ENCODE data around the gene MYOF. TPM values are rescaled to one million over a fixed set of nuclear protein-coding genes. Genes with fewer than 3 reads are reported as not detected.
A peak's percentile ranks its signal among the peaks of the same experiment; 100 is the strongest.
"Not testable (repeated sequence)": the region's sequence is repeated elsewhere in the genome, so short reads cannot be mapped to it uniquely, and the experiment has no call there.

Gene MYOF
- total RNA-seq, 1 donor from 2014 or later, result 25.4 TPM

GRCh38 chr10:93299606-93300287 is 182.4 kb downstream of the MYOF start:
- no peaks in the 10 kb centered on the region for H3K36me3 Mint-ChIP-seq (ENCODE audit: low read depth)
- no peak for DNase-seq
- H3K27ac Mint-ChIP-seq, result no peak overlapping the region
- intact Hi-C loops (cut with micrococcal nuclease), result no loop called here
- H3K4me1 Mint-ChIP-seq, result no peaks in the 10 kb centered on the region
- no peaks in the 10 kb centered on the region for H3K27me3 Mint-ChIP-seq
- H3K4me3 Mint-ChIP-seq, result no peak overlapping the region
- H3K9me3 Mint-ChIP-seq, result no peaks in the 10 kb centered on the region

DNA sequence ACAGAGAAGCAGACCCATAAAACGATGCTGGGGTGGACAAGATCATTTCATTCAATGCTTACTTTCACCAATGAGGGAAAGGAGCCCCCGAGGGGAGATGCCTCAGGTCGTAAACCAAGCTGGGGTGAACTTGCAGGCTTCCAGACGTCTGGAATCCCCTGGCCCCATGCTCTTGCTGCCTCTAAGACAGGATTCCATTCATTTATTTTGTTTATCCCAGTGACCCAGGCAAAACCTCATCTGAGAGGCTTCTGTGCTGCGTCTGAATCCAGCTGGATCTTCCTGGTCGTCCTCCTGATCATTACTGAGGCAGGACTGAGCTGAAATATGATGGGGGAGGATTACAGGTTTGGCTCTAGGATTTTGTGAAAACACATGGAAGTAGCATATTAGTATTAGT is 182.9 kb downstream of the MYOF start:
- intact Hi-C loops (cut with micrococcal nuclease), result no loop called here
- Mint-ChIP-seq H3K4me1 (no peaks in the 10 kb centered on the region), H3K9me3 (no peaks in the 10 kb centered on the region), H3K27ac (no peak overlapping the region), H3K36me3 (ENCODE audit: low read depth) (no peaks in the 10 kb centered on the region), H3K27me3 (no peaks in the 10 kb centered on the region), H3K4me3 (no peak overlapping the region)
- no peak for DNase-seq

- peaks cover 1% of the 10 kb centered on the region for H3K27me3 Mint-ChIP-seq
- H3K4me3 Mint-ChIP-seq, result no peak overlapping the region
- intact Hi-C loops (cut with micrococcal nuclease), result no loop called here
- H3K9me3 Mint-ChIP-seq, result no peaks in the 10 kb centered on the region
- no peaks in the 10 kb centered on the region for H3K36me3 Mint-ChIP-seq (ENCODE audit: low read depth)
- no peak overlapping the region for H3K27ac Mint-ChIP-seq
- H3K4me1 Mint-ChIP-seq, result no peaks in the 10 kb centered on the region
- no peak for DNase-seq
These were observed 186.0 kb downstream of the MYOF start for GRCh38 chr10:93296151-93296550.

DNA sequence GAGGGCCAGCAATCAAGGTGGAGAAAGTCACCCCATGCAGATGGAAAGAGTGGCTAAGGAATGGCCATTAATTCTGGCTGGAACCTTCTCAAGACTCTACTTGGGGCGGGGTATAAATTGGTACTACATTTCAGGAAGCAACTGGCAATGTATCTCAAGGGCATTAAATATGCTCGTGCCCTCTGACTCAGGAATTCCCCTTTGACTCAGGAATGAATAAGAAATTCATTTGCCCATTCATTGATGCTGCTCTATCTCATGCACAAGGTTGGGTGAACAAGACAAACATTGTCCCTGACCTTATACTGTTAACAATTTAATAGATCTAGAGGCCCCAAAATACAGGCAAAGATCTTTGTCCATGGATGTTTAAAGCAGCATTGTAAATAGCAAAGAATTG is 188.1 kb downstream of the MYOF start:
- intact Hi-C loops (cut with micrococcal nuclease), result no loop called here

GRCh38 chr10:93290661-93291354 is 191.3 kb downstream of the MYOF start:
- H3K36me3 Mint-ChIP-seq (ENCODE audit: low read depth), result no peaks in the 10 kb centered on the region
- intact Hi-C loops (cut with micrococcal nuclease), result no loop called here
- H3K4me3 Mint-ChIP-seq, result no peak overlapping the region
- H3K9me3 Mint-ChIP-seq, result no peaks in the 10 kb centered on the region
- no peak overlapping the region for H3K27ac Mint-ChIP-seq
- DNase-seq, result no peak
- peaks cover 1% of the 10 kb centered on the region for H3K27me3 Mint-ChIP-seq
- H3K4me1 Mint-ChIP-seq, result no peaks in the 10 kb centered on the region

More for the DNA sequence above, 188.1 kb downstream of the MYOF start:
- no peak overlapping the region for H3K27ac Mint-ChIP-seq
- no peaks in the 10 kb centered on the region for H3K9me3 Mint-ChIP-seq
- H3K36me3 Mint-ChIP-seq (ENCODE audit: low read depth), result no peaks in the 10 kb centered on the region
- H3K27me3 Mint-ChIP-seq, result peaks cover 1% of the 10 kb centered on the region
- no peaks in the 10 kb centered on the region for H3K4me1 Mint-ChIP-seq
- H3K4me3 Mint-ChIP-seq, result no peak overlapping the region
- DNase-seq, result no peak

DNA sequence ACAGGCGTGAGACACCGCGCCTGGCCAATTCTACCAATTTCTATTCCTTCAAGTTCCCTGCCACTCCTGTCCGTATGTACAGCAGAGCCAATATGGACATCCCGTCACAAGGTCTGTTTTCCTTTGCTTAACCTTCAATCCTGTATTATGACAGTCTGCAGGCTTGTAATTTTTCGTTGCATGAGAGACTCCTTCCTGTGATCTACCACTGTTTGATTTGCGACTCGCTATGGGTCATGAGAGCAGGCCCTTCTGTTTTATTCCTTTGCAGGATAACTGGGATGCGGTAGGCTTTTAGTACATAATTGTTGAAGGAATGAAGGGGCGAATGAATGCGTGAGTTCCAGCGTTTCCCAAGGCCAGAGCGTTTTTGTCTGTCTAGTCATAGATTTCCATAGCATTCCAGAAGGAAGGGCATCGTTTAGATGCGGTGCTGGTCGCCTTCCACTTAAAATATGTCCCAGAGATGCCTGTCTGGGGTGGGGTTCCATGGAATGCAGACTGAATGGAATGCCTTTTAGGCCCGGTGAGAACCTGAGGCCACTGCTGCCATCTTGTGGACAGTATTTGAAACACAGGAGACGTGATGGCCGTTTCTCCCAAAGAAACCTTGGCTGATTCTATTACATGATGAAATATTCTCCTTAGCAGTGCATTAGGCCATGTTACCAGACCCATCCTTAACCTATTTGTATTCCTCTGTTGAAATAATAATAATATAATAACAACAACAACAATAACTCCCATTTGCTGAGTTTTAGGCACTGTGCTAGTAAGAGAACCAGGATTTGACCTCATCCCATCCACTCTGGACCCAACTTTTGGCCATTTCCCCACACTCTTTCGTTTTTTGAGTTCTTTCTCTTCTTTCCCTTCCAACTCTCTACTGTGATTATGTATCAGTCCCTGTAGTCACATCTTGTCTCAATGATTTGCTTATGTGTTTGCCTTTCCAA is 193.2 kb downstream of the MYOF start:
- intact Hi-C loops (cut with micrococcal nuclease), result loop anchor here (2.0 to 5.0 kb wide), 2 partner anchors 174 to 207 kb away; no protein-coding TSS in a partner anchor
- H3K27me3 Mint-ChIP-seq, result peaks cover 1% of the 10 kb centered on the region
- no peaks in the 10 kb centered on the region for H3K9me3 Mint-ChIP-seq
- peak; percentile 84 for DNase-seq
- H3K4me3 Mint-ChIP-seq, result no peak overlapping the region
- H3K27ac Mint-ChIP-seq, result no peak overlapping the region
- H3K4me1 Mint-ChIP-seq, result no peaks in the 10 kb centered on the region
- H3K36me3 Mint-ChIP-seq (ENCODE audit: low read depth), result no peaks in the 10 kb centered on the region

GRCh38 chr10:93287775-93288174 is 194.4 kb downstream of the MYOF start:
- H3K27me3 Mint-ChIP-seq, result no peaks in the 10 kb centered on the region
- no peaks in the 10 kb centered on the region for H3K9me3 Mint-ChIP-seq
- intact Hi-C loops (cut with micrococcal nuclease), result loop anchor here (2.0 to 5.0 kb wide), 2 partner anchors 173 to 205 kb away; no protein-coding TSS in a partner anchor
- DNase-seq, result no peak
- no peak overlapping the region for H3K27ac Mint-ChIP-seq
- H3K4me3 Mint-ChIP-seq, result no peak overlapping the region
- H3K4me1 Mint-ChIP-seq, result no peaks in the 10 kb centered on the region
- no peaks in the 10 kb centered on the region for H3K36me3 Mint-ChIP-seq (ENCODE audit: low read depth)

DNA sequence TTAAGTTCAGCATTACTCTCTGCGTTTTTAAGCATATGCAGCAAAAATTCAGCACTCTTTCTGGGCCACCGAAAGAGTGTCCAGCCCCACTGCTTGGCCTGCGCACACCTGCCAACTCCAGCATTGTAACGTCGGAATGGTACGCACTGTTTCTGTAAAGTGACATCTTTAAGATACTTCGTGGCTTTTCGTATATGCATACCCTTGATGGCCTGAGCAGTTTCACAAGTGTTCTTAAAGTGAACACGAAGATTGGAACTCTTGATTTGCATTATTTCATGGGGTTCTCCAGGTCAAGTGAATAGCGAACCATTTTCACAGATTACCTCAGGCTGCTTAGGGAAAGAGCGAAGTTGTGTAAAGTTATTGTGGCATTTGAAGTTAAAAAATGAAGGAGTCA is 197.9 kb downstream of the MYOF start:
- intact Hi-C loops (cut with micrococcal nuclease); H3K27me3 Mint-ChIP-seq; H3K27ac Mint-ChIP-seq; H3K9me3 Mint-ChIP-seq; DNase-seq; H3K36me3 Mint-ChIP-seq (ENCODE audit: low read depth); H3K4me1 Mint-ChIP-seq; H3K4me3 Mint-ChIP-seq: not testable (repeated sequence)

DNA sequence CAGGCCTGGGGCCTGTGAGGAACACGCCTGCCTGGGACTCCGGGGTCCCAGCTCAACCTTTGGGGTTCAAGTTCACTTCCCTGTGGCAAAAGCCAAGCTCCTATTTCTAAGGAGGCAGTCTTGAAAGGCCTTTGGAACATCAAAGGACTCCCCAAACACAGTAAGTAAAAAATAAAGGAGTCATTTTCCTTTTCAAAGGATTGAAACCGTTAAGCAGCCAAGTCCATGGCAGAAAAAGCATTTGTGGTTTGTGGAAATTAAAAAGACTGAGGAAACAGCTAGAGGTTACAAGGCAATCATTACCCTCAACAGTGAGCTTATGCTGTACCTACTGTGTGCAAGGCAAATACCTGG is 200.8 kb downstream of the MYOF start:
- Mint-ChIP-seq H3K27me3 (no peaks in the 10 kb centered on the region), H3K36me3 (ENCODE audit: low read depth) (no peaks in the 10 kb centered on the region), H3K9me3 (no peaks in the 10 kb centered on the region), H3K4me1 (no peaks in the 10 kb centered on the region), H3K27ac (no peak overlapping the region), H3K4me3 (no peak overlapping the region)
- DNase-seq, result no peak
- intact Hi-C loops (cut with micrococcal nuclease), result no loop called here

- Mint-ChIP-seq H3K4me3 (no peak overlapping the region), H3K27me3 (no peaks in the 10 kb centered on the region), H3K9me3 (no peaks in the 10 kb centered on the region), H3K36me3 (ENCODE audit: low read depth) (no peaks in the 10 kb centered on the region), H3K27ac (no peak overlapping the region), H3K4me1 (no peaks in the 10 kb centered on the region)
- intact Hi-C loops (cut with micrococcal nuclease), result no loop called here
- DNase-seq, result no peak
These were observed 201.3 kb downstream of the MYOF start for GRCh38 chr10:93280699-93281366.

GRCh38 chr10:93280121-93280698 is 201.9 kb downstream of the MYOF start:
- H3K36me3 Mint-ChIP-seq (ENCODE audit: low read depth), result no peaks in the 10 kb centered on the region

GRCh38 chr10:93277360-93277759 is 204.8 kb downstream of the MYOF start:
- no peak overlapping the region for H3K27ac Mint-ChIP-seq
- H3K4me1 Mint-ChIP-seq, result no peaks in the 10 kb centered on the region
- no peaks in the 10 kb centered on the region for H3K27me3 Mint-ChIP-seq
- no peak overlapping the region for H3K4me3 Mint-ChIP-seq
- H3K36me3 Mint-ChIP-seq (ENCODE audit: low read depth), result no peaks in the 10 kb centered on the region
- H3K9me3 Mint-ChIP-seq, result no peaks in the 10 kb centered on the region
- intact Hi-C loops (cut with micrococcal nuclease), result no loop called here
- DNase-seq, result no peak

More at GRCh38 chr10:93280121-93280698, 201.9 kb downstream of the MYOF start:
- Mint-ChIP-seq H3K4me1 (no peaks in the 10 kb centered on the region), H3K27me3 (no peaks in the 10 kb centered on the region), H3K27ac (no peak overlapping the region), H3K9me3 (no peaks in the 10 kb centered on the region), H3K4me3 (no peak overlapping the region)
- intact Hi-C loops (cut with micrococcal nuclease), result no loop called here
- DNase-seq, result no peak

DNA sequence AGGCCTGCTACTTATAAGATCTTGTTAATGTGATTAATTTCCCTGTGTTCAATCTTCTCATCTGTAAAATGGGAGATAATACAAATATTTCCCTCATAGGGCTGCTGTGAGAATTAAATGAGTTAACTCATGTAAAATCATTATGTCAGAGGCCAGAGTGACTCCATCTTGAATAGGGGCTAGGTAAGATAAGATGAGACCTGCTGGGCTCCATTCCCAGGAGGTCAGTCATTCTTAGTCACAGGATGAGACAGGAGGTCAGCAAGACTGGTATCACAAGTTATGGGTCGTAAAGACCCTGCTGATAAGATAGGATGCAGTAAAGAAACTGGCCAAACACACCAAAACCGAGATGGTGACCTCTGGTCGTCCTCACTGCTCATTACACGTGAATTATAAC is 207.7 kb downstream of the MYOF start:
- DNase-seq, result no peak
- no peaks in the 10 kb centered on the region for H3K36me3 Mint-ChIP-seq (ENCODE audit: low read depth)
- no peak overlapping the region for H3K27ac Mint-ChIP-seq
- H3K4me3 Mint-ChIP-seq, result no peak overlapping the region
- intact Hi-C loops (cut with micrococcal nuclease), result no loop called here
- H3K27me3 Mint-ChIP-seq, result no peaks in the 10 kb centered on the region
- no peaks in the 10 kb centered on the region for H3K4me1 Mint-ChIP-seq
- H3K9me3 Mint-ChIP-seq, result no peaks in the 10 kb centered on the region
